Limb (tissue), 2 donors: Measurements from ENCODE around the gene DDX39B.
"Not testable (repeated sequence)": the region's sequence is repeated elsewhere in the genome, so short reads cannot be mapped to it uniquely, and the experiment has no call there.

Experiments
- DNase-seq, 2 donors: peaks; one replicate each; pipeline ENCODE4 v3.0.0-alpha.2; 2016; ENCODE audit errors: extremely low spot score in 2 of 2

DDX39B gene

DNA sequence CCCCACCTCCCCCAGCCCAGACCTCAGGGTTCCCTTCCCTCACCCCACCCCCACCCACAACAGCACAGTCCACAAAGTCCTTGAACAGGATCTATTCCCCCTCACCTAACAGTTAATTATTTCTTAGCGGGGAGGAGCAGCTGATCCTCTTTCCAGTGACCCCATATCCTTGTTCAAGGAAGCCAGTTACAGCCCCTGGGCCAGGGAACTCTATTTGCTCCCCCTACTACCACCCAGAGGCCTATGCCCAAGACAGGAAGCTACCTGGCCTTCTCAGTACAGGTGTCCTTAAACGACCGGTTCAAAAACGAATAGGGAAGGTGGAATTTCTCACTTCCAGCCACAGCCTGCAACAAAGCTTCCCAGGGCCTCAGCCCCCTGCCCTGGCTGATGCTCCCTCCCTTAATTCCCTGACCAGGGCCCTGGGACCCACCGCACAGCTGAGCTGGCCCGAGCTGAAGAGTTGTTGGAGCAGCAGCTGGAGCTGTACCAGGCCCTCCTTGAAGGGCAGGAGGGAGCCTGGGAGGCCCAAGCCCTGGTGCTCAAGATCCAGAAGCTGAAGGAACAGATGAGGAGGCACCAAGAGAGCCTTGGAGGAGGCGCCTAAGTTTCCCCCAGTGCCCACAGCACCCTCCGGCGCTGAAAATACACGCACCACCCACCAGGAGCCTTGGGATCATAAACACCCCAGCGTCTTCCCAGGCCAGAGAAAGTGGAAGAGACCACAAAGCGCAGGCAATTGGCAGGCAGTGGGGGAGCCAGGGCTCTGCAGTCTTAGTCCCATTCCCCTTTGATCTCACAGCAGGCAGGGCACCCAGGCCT lies 12.3 kb downstream of the DDX39B start:
- DNase-seq, result no peak

DNA sequence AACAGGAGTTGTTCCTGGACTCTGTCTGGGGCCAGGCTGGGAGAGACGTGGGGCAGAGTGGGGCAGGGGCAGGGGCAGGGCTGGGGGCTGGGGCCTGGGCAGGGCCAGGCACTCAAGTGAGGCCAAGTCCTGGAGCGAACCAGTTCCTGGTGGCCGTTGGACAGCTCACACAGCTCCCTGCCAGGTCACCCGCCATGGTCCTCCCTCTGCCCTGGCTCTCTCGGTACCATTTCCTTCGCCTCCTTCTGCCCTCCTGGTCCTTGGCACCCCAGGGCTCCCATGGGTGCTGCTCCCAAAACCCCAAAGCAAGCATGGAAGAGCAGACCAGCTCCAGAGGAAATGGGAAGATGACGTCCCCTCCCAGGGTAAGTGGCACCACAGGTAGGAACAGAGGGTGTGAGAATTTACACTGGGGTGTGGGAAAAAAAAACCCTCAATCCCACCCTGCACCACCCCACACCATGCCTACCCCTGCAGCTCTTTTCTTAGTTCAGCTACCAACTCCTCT lies 12.9 kb downstream of the DDX39B start, which contains the start of gene MCCD1:
MCCD1 (plus strand) TSS at position 142 of the 508 bp plus-strand sequence; CDS start at position 195, 53 bp downstream.
- DNase-seq, result no peak

- DNase-seq, result no peak
Measured at GRCh38 chr6:31528307-31528777, 13.5 kb downstream of the DDX39B start.

DNA sequence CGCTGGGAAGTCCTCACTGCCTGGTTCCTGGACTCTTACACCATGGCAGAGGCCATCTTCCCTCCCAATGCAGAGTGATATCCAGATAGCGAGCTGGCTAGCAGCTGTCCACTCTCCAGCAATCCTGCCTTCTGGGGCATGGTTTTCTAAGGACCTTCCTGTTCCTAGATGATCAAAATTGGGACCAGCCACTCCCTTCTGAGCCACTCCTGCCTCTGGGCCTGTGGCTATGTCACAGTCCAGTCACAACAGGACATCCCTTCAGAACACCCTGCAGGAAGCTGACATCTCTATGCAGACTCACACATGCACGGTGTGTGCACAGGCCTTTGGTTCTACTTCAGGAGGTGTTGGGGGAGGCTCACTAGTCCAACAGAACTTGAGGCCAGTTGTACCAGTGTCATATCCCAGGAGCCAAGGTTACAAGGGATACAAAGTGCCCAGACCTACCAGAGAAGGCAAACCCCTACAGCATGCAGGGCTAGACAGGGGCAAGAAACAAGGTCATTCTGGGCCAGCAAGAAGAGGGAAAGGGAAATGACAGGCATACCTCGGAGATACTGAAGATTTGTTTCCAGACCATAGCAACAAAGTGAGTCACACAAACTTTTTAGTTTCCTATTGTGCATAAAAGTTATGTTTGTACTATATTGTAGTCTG lies 15.7 kb downstream of the DDX39B start:
- no peak for DNase-seq

GRCh38 chr6:31525553-31525931 lies 16.3 kb downstream of the DDX39B start:
- no peak for DNase-seq

DNA sequence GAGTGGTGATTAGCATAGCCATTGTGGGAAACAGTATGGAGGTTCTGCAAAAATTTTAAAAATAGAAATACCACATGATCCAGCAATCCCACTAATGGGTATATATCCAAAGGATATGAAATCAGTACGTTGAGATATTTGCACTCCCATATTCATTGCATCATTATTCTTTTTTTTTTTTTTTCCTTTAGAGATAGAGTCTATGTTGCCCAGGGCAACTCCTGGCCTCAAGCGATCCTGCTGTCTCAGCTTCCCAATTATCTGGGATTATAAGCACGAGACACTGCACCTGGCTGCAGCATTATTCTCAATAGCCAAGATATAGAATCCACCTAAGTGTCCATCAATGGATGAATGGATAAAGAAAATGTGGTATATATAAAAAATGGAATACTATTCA lies 20.0 kb downstream of the DDX39B start:
- DNase-seq, result no peak

GRCh38 chr6:31513456-31514165 lies 28.2 kb downstream of the DDX39B start:
- no peak for DNase-seq

DNA sequence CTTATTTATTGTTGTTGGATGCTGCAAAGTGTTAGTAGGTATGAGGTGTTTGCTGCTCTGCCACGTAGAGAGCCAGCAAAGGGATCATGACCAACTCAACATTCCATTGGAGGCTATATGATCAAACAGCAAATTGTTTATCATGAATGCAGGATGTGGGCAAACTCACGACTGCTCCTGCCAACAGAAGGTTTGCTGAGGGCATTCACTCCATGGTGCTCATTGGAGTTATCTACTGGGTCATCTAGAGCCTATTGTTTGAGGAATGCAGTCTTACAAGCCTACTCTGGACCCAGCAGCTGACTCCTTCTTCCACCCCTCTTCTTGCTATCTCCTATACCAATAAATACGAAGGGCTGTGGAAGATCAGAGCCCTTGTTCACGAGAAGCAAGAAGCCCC lies 31.8 kb downstream of the DDX39B start:
- DNase-seq, result no peak

DNA sequence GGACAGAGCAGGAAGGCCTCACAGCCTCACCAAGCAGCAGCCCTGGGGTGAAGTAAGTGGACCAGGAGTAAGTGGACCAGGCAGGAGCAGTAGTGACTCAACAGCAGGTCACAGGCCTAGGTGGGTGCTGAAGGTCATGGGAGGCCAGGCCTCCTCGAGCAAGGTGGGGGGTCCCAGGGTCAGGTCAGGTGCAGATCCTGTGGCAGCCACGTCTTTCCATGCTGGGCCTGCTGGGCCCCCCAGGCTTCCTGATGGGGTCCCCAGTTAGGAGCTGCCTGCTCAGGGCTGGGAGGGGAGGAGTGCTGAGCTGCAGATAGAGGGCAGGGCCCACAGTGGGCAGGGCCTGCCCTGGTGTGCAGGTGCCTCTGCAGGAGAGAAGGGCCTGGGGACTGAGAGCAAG lies 32.8 kb downstream of the DDX39B start:
- not testable (repeated sequence) for DNase-seq

GRCh38 chr6:31502586-31502985 lies 39.2 kb downstream of the DDX39B start:
- no peak for DNase-seq

DNA sequence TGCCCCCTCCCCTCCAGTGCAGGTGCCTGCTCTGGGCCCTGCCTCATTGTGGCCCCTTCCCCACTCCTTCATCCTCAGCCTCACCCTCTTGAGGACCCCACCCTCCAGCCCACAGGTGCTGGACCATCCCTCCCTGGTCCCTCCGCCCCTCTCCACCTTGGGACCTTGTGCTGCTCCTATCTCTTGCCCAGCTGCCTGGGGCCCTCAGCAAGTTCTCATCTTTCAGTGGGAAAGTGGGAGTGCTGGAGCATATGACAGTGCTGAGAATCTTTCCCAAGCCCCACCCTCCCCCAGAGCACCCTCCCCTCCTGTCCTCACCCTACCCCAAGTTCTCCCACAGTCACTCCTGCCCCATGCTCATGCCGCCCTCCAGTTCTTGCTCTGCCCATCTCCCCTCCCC lies 42.2 kb downstream of the DDX39B start:
- DNase-seq, result not testable (repeated sequence)

GRCh38 chr6:31498748-31499147 lies 43.1 kb downstream of the DDX39B start:
- DNase-seq, result no peak

DNA sequence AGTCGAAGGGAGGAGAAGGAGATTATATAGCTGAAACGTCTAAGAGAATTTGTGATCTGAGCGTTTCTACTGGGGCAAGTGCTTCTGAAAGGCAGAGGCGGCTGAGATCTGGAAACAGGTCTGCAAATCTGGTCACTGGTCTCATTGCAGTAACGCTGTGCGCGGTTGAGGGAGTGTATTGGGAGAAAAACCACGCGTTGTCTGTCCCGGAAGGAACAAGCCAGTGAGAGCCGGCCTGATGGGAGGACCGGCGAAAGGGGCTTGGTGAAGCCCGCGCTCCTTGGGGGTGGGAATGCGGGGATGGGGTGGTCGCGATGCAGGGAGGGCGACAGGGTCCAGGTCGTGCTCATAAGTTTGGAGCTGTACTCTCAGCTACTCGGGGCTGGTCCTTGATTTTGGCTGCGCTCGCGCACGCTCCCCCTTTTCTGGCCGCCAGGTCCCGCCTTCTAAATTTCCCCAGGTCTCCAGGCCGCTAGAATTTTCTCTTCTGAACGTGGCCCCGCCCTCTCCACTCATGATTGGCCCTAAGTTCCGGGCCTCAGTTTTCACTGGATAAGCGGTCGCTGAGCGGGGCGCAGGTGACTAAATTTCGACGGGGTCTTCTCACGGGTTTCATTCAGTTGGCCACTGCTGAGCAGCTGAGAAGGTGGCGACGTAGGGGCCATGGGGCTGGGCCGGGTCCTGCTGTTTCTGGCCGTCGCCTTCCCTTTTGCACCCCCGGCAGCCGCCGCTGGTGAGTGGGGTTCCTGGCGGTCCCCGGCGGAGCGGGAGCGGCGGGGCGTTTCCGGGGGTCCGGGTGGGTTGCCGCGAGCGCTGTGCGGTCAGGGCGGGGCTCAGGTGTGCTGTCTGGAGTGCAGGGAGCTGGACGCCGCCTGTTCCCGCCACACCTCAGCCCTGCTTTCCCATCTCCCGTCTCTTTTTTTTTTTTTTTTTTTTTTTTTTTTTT lies 44.0 kb downstream of the DDX39B start, which contains the start of gene MICB:
MICB (plus strand) TSS at position 615 of the 946 bp plus-strand sequence; CDS start at position 664, 49 bp downstream.
- DNase-seq, result peak; percentile 24 to 60

DNA sequence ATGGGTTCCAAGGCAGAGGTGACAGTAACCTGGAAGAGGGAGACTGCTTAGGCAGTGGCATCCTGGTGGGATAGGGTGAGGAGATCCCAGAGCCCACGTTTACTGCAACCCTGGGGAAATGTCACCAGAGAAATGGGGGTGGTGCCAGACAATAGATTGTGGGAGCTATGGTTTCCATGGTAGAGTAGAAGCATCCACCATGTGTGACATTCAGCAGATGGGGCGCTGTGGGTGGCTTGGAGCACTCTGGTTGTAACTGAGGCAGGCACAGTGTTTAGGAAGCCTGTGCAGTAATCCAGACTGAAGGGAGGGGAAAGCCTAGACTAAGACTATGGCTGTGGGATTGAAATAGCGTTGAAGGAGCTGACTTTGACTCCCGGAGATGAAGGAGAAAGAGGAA lies 45.0 kb downstream of the DDX39B start:
- not testable (repeated sequence) for DNase-seq

GRCh38 chr6:31495580-31495979 lies 46.2 kb downstream of the DDX39B start:
- DNase-seq, result no peak

- DNase-seq, result peak in 1 of 2 donors; percentile 74
Measured at GRCh38 chr6:31493875-31494694, 47.7 kb downstream of the DDX39B start.

DNA sequence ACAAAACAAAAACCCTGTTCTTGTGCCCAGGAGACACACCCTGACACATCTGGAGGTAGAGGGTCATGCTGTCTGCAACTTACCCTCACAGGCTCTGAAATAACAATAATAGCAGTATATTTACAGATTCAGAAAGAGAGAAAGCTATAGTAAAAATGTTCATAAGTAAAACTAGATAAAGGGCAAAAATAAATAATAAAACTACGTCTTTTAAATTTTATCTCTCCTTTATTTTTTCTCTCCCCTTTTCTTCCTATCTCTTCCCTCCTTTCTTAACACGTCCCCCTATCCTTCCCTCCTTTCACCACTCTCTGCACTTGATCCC lies 48.3 kb downstream of the DDX39B start:
- DNase-seq, result not testable (repeated sequence)

- no peak for DNase-seq
Measured at GRCh38 chr6:31490115-31490873, 51.5 kb downstream of the DDX39B start.

DNA sequence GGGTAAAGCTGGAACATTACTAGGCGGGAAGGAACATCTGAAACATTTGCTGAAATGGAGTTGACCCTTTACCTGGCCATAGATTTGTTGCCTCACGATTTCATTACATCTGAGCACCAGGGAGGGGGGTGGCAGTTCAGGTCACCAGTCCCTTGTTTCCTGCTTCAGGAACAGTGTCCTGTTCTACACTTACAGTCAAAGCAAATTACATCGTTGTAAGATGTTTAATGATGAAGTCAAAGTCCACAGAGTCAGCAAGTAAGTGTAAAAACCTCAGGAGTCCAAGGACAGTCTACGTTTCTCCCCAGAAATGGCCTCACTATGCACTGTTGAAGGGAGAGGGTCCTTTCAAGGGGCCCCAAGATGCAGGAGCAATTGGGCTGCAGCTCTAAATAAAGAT lies 52.7 kb downstream of the DDX39B start:
- DNase-seq, result no peak
